Neutrophil (primary cell): Measurements from ENCODE around the gene CAMK2G.
"Not testable (repeated sequence)": the region's sequence is repeated elsewhere in the genome, so short reads cannot be mapped to it uniquely, and the experiment has no call there.

Experiments
- H3K27ac ChIP-seq: fragments of 200-600 bp; sonication (generic); 2 replicates; pipeline ENCODE4 v1.5.1; 2016; ENCODE audit warnings: mild to moderate bottlenecking, moderate library complexity
- H3K27me3 ChIP-seq: fragments of 200-600 bp; sonication (generic); 2 replicates; pipeline ENCODE4 v1.6.0; 2016; ENCODE audit warnings: mild to moderate bottlenecking
- H3K36me3 ChIP-seq: fragments of 200-600 bp; sonication (generic); 2 replicates; pipeline ENCODE4 v1.5.1; 2017
- H3K4me1 ChIP-seq, 2 experiments: fragments of 200-600 bp in 1 of 2; sonication (generic) in 1 of 2; 1 replicate in 1 of 2; 2 replicates in 1 of 2; pipeline versions ENCODE4 v1.5.1 to v1.6.1; 2013 to 2016; ENCODE audit warnings: low read depth in 1 of 2, low read length in 1 of 2, mild to moderate bottlenecking in 1 of 2, moderate library complexity in 1 of 2; ENCODE audit not compliant: control insufficient read depth in 1 of 2, insufficient read depth in 1 of 2
- H3K4me3 ChIP-seq, 2 experiments: fragments of 200-600 bp in 1 of 2; sonication (generic) in 1 of 2; 1 replicate in 1 of 2; 2 replicates in 1 of 2; pipeline ENCODE4 v1.5.1; 2013 to 2016; ENCODE audit warnings: low read depth in 1 of 2, low read length in 1 of 2, mild to moderate bottlenecking in 1 of 2, moderate library complexity in 1 of 2
- H3K9me3 ChIP-seq: fragments of 200-600 bp; sonication (generic); 2 replicates; pipeline ENCODE4 v1.5.1; 2016
- TF ChIP-seq, protein P1 (sequence below): fragments of 200-600 bp; sonication (generic); IDR thresholded peaks from 2 replicates; pipeline ENCODE4 v1.5.1; 2016; ENCODE audit warnings: antibody characterized with exemption

CAMK2G gene

DNA sequence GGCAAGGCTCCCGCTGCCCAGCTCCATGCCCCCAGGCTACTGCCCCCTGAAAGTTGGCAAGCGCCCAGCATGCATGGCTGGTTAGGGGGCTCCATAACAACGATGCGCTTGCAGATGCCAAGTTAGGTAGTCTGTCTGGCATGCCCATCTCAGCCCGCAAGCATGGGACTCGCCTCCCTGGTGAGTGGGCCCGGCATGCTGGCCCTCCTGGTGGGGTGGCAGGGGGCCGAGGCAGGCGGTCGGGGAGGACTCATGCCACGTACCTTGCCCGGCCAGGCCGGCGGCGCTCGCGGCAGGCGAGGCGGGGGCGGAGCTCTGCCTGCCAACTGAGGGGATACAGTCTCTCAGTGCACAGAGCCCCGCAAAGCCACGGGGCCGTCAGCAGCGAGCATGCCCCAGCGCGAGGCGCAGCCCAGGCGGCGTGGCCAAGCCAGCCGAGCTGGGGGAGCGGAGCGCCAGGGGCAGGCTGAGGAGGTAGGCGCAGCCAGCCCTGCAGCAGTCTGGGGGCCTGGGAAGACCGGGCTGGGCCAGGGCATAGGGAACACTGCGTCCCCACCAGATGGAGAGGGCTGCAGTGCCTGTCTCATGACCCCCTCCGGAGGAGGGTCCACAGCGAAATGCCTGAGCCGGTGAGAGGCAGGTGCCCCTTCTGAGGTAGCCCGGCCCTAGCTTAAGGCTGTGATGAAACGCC is 34.9 kb downstream of the CAMK2G start:
- H3K36me3 ChIP-seq, result peaks cover 97% of the 10 kb centered on the region

DNA sequence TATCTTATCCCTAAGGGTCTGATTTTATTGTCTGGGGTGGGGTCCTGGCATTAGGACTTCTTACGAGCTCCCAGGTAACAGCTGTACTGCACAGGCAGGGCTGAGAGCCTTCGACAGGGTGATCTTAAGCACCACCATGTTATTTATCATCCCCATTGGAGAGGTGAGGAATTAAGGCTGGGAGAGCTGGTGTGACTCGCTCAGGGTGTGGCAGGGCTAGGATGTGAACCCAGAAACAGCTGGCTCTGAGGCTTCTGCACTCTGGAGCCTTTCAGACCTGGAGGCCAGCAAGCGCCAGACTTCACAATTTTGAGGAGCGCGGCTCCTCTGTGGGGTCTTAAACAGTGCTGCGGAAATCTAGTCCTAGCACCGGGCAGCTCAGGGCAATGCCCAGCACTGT is 35.5 kb downstream of the CAMK2G start:
- H3K36me3 ChIP-seq, result peaks cover 98% of the 10 kb centered on the region
- TF ChIP-seq, protein P1, sequence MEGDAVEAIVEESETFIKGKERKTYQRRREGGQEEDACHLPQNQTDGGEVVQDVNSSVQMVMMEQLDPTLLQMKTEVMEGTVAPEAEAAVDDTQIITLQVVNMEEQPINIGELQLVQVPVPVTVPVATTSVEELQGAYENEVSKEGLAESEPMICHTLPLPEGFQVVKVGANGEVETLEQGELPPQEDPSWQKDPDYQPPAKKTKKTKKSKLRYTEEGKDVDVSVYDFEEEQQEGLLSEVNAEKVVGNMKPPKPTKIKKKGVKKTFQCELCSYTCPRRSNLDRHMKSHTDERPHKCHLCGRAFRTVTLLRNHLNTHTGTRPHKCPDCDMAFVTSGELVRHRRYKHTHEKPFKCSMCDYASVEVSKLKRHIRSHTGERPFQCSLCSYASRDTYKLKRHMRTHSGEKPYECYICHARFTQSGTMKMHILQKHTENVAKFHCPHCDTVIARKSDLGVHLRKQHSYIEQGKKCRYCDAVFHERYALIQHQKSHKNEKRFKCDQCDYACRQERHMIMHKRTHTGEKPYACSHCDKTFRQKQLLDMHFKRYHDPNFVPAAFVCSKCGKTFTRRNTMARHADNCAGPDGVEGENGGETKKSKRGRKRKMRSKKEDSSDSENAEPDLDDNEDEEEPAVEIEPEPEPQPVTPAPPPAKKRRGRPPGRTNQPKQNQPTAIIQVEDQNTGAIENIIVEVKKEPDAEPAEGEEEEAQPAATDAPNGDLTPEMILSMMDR, result no peak

More for the DNA sequence above, 34.9 kb downstream of the CAMK2G start:
- H3K9me3 ChIP-seq, result no peaks in the 10 kb centered on the region
- no peaks in the 10 kb centered on the region for H3K27me3 ChIP-seq
- no peak overlapping the region for H3K27ac ChIP-seq
- no peak overlapping the region for H3K4me3 ChIP-seq
- TF ChIP-seq, protein P1, result no peak
- peaks cover 8 to 10% of the 10 kb centered on the region in 2 experiments for H3K4me1 ChIP-seq

DNA sequence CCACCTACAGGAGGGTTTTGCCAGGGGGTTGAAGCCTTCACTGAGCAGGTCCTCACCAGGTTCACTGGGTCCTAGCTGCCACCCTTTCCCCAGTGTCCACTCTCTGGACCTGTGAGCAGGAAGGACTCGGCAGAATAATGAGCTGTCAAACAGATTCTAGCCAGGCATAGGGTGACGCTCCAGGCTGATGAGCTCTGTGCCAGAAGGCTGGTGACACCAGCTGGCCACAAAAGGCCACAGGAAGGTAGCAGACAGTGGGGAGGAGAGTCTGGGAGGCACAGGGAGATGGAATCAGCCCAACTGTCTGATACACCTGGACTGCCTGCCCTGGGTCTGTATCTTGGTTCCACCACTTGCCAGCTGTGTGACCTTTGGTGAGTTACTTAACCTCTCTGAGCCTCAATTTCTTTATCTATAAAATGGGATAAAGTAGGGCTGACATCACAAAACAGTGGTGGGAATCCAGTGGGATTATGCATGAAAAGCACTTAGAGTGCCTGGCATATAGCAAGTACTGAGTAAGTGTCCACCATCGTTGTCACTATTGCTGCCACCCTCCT is 36.3 kb downstream of the CAMK2G start:
- Histone ChIP-seq H3K4me1 (peaks cover under 1 to 2% of the 10 kb centered on the region in 2 experiments), H3K36me3 (peaks cover 91% of the 10 kb centered on the region), H3K27ac (no peak overlapping the region), H3K4me3 (no peak overlapping the region), H3K9me3 (no peaks in the 10 kb centered on the region), H3K27me3 (no peaks in the 10 kb centered on the region)
- TF ChIP-seq, protein P1, result no peak

More for the DNA sequence above, 35.5 kb downstream of the CAMK2G start:
- no peaks in the 10 kb centered on the region for H3K27me3 ChIP-seq
- H3K9me3 ChIP-seq, result no peaks in the 10 kb centered on the region
- H3K4me1 ChIP-seq, result peaks cover 8 to 9% of the 10 kb centered on the region in 2 experiments
- H3K27ac ChIP-seq, result no peak overlapping the region
- no peak overlapping the region for H3K4me3 ChIP-seq

DNA sequence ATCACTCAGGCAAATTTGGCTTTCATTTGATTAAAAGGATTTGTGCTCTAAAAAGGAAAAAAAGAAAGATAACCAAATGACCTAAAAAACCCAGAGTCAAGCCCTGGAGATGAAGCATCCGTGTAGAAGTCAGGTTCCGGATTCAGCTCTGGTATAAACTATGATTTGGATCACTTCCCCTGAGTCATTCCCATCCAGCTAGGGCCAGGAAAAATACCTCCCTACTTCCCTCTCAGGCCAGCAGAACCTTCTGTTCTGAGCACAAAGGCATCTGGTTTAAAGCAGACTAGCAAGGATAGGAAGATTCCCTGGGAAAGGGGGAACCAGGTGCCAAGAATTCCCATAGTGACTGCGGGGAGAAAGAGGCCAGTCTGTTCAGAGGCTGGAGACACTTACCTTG is 37.3 kb downstream of the CAMK2G start:
- peaks cover 84% of the 10 kb centered on the region for H3K36me3 ChIP-seq

DNA sequence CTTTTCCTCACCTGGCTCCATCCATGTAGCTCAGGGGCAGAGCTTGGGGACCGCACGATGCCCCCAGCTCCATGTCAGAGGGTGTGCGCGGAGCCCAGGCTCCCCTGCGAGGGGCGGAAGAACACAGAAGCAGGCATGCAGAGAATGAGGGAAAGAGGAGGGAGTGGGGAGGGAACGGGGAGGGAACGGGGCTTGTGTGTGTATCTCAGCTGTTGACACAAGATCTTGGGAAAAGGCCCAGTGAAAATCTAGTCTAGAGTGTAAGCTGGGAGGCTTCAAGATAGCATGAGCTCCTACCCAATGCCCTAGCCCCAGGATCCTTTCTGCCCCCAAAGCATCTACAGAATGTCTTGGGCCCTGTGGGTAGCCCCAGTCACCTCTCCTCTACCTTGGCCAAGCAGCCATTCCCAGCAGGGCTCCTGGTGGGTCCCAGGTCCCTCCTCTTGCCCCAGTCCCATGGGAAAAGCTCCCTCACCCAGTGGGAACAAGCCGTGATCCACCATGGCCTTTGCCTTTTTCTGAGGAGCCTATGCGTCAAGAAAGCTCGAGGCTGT is 37.9 kb downstream of the CAMK2G start:
- peaks cover 81% of the 10 kb centered on the region for H3K36me3 ChIP-seq
- TF ChIP-seq, protein P1, result no peak
- H3K27ac ChIP-seq, result no peak overlapping the region

More for the DNA sequence above, 37.3 kb downstream of the CAMK2G start:
- H3K27me3 ChIP-seq, result no peaks in the 10 kb centered on the region
- no peaks in the 10 kb centered on the region for H3K9me3 ChIP-seq
- H3K4me1 ChIP-seq, result no peaks in the 10 kb centered on the region
- H3K4me3 ChIP-seq, result no peak overlapping the region
- TF ChIP-seq, protein P1, result no peak
- no peak overlapping the region for H3K27ac ChIP-seq

DNA sequence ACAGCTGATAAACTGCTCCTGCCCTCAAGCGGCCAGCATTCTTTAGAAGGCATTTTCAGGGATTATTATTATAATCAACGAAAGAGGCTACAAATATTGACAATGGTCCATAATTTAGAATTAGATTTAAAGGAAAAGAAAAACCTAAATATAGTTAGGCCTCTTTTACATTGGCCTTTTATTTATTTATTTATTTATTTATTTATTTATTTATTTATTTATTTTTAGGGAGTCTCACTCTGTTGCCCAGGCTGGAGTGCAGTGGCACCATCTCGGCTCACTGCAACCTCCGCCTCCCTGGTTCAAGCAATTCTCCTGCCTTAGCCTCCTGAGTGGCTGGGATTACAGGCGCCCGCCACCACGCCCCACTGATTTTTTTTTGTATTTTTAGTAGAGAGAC is 45.3 kb downstream of the CAMK2G start:
- not testable (repeated sequence) for H3K27me3 ChIP-seq, H3K9me3 ChIP-seq, H3K27ac ChIP-seq, H3K4me3 ChIP-seq
- Histone ChIP-seq H3K4me1 (peaks cover 19 to 21% of the 10 kb centered on the region in 2 experiments), H3K36me3 (peaks cover 80% of the 10 kb centered on the region)

More for the DNA sequence above, 37.9 kb downstream of the CAMK2G start:
- Histone ChIP-seq H3K27me3 (no peaks in the 10 kb centered on the region), H3K4me3 (no peak overlapping the region), H3K9me3 (no peaks in the 10 kb centered on the region), H3K4me1 (no peaks in the 10 kb centered on the region)
